Activated T-cell treated with anti-CD3 and anti-CD28 coated beads for 48 hours (primary cell): ENCODE results near the gene BORCS5.

ENCODE experiments used
- DNase-seq: peaks from one replicate; pipeline ENCODE4 v3.0.0-alpha.2; 2020; ENCODE audit warnings: low read depth

BORCS5 gene

GRCh38 chr12:12518464-12518845 is 161.6 kb downstream of the BORCS5 start:
- DNase-seq: no peak

GRCh38 chr12:12518919-12519318 is 162.0 kb downstream of the BORCS5 start:
- DNase-seq: no peak
